ENCODE data around the gene NOXO1. TPM values are rescaled to one million over a fixed set of nuclear protein-coding genes. Genes with fewer than 3 reads are reported as not detected.

The NOXO1 gene
- total and polyA plus RNA-seq, 9 of the 15 experiments (the other 6 are each of a cell fraction or from before 2014, with no cell fraction given): not detected

DNA sequence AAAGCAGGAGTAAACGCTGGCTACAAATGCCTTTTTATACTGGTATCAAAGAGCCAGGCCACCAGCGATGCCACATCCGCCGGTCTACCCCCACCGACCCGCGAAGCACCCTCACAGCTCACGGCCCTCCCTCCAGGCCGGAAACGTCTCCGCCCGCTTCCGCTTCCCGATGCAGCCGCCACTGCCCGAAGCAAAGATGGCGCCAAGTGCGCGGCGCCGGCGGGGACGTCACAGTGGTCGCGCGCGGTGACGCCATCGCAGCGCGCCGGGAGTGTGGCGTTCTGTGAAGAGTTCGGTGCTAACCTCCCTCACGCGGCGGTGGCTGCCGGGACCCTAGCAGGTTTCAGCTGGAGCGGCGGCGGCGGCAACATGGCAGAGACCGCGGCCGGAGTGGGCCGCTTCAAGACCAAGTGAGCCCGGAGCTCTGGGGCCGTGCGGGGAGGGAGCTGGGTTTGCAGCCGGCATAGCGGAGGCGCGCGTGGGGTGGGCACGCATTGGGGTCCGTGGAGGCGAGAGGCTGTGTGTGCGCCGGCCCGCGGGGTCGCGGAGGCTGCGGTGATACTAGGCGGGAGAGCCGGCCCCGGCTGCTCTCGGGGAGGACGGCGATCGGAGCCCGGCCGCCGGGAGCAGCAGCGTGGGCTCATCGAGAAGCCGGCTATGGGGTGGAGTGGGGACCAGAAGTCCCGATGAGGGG, 9.3 kb downstream of the NOXO1 start, which contains the start of gene TBL3 (continued):
- TF ChIP-seq, protein P1, sequence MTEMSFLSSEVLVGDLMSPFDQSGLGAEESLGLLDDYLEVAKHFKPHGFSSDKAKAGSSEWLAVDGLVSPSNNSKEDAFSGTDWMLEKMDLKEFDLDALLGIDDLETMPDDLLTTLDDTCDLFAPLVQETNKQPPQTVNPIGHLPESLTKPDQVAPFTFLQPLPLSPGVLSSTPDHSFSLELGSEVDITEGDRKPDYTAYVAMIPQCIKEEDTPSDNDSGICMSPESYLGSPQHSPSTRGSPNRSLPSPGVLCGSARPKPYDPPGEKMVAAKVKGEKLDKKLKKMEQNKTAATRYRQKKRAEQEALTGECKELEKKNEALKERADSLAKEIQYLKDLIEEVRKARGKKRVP (CRISPR knock-in tag; IDR thresholded peaks at IDR 0.05): no peak
- TF ChIP-seq, protein P2, sequence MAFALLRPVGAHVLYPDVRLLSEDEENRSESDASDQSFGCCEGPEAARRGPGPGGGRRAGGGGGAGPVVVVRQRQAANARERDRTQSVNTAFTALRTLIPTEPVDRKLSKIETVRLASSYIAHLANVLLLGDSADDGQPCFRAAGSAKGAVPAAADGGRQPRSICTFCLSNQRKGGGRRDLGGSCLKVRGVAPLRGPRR (CRISPR knock-in tag; IDR thresholded peaks at IDR 0.05): no peak
- TF ChIP-seq ZKSCAN8 (CRISPR knock-in tag; IDR thresholded peaks at IDR 0.05) (peak; percentile 89), ZNF778 (CRISPR knock-in tag; IDR thresholded peaks at IDR 0.05) (no peak), ZNF133 (CRISPR knock-in tag; IDR thresholded peaks at IDR 0.05) (no peak), CBX1 (IDR thresholded peaks at IDR 0.05; ENCODE audit: low read depth) (peak; percentile 78), PYGO2 (tag; IDR thresholded peaks at IDR 0.05) (no peak), ZNF23 (CRISPR knock-in tag; IDR thresholded peaks at IDR 0.05) (no peak), ZNF766 (CRISPR knock-in tag; conservative IDR thresholded peaks at IDR 0.05) (0 out of 2 replicates have a peak, but pooled peaks have one; percentile 53), NBN (IDR thresholded peaks at IDR 0.05; ENCODE audit: low read depth) (peak; percentile 93), PHF21A (IDR thresholded peaks at IDR 0.05; ENCODE audit: borderline replicate concordance, low read depth) (no peak), NFYB (IDR thresholded peaks at IDR 0.05; ENCODE audit: extremely low read depth, insufficient read length) (no peak), KLF16 (IDR thresholded peaks at IDR 0.05) (no peak), ZNF239 (CRISPR knock-in tag; IDR thresholded peaks at IDR 0.05) (no peak), SAP30 (IDR thresholded peaks at IDR 0.05; ENCODE audit: borderline replicate concordance, insufficient read depth, low read depth, low read length, poor library complexity, severe bottlenecking) (peak; percentile 37), FUS (optimal IDR thresholded peaks at IDR 0.05; ENCODE audit: low read depth, low read length) (no peak), POLR2A (conservative IDR thresholded peaks at IDR 0.05) (peak; percentile 87), U2AF2 (optimal IDR thresholded peaks at IDR 0.05; ENCODE audit: low read depth, low read length) (no peak)
- TF ChIP-seq, protein P3, sequence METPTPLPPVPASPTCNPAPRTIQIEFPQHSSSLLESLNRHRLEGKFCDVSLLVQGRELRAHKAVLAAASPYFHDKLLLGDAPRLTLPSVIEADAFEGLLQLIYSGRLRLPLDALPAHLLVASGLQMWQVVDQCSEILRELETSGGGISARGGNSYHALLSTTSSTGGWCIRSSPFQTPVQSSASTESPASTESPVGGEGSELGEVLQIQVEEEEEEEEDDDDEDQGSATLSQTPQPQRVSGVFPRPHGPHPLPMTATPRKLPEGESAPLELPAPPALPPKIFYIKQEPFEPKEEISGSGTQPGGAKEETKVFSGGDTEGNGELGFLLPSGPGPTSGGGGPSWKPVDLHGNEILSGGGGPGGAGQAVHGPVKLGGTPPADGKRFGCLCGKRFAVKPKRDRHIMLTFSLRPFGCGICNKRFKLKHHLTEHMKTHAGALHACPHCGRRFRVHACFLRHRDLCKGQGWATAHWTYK (CRISPR knock-in tag; IDR thresholded peaks at IDR 0.05): peak; percentile 86; the same call in 1 of the 2 replicates
- TF ChIP-seq, protein P4, sequence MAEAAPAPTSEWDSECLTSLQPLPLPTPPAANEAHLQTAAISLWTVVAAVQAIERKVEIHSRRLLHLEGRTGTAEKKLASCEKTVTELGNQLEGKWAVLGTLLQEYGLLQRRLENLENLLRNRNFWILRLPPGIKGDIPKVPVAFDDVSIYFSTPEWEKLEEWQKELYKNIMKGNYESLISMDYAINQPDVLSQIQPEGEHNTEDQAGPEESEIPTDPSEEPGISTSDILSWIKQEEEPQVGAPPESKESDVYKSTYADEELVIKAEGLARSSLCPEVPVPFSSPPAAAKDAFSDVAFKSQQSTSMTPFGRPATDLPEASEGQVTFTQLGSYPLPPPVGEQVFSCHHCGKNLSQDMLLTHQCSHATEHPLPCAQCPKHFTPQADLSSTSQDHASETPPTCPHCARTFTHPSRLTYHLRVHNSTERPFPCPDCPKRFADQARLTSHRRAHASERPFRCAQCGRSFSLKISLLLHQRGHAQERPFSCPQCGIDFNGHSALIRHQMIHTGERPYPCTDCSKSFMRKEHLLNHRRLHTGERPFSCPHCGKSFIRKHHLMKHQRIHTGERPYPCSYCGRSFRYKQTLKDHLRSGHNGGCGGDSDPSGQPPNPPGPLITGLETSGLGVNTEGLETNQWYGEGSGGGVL (CRISPR knock-in tag; IDR thresholded peaks at IDR 0.05): no peak
- TF ChIP-seq, protein P5, sequence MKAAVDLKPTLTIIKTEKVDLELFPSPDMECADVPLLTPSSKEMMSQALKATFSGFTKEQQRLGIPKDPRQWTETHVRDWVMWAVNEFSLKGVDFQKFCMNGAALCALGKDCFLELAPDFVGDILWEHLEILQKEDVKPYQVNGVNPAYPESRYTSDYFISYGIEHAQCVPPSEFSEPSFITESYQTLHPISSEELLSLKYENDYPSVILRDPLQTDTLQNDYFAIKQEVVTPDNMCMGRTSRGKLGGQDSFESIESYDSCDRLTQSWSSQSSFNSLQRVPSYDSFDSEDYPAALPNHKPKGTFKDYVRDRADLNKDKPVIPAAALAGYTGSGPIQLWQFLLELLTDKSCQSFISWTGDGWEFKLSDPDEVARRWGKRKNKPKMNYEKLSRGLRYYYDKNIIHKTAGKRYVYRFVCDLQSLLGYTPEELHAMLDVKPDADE (conservative IDR thresholded peaks at IDR 0.05; ENCODE audit: control insufficient read depth, low read depth, low read length): peak; percentile 98

All from K562 (cell line).